Naive thymus-derived CD4-positive, alpha-beta T cell (primary cell): ENCODE results near the gene COL24A1. TPM values are rescaled to one million over a fixed set of nuclear protein-coding genes. Genes with fewer than 3 reads are reported as not detected.

ENCODE experiments used
- ATAC-seq: fragments of 150-1000 bp; cut with Tn5 transposase; 2 replicates; pipeline ENCODE4 v1.10.0; 2021; ENCODE audit warnings: mild to moderate bottlenecking, moderate library complexity
- CTCF ChIA-PET: fragments of 350-600 bp; sonication (Branson Sonifier 250); formaldehyde crosslinking; loops from one replicate; lab custom pipeline; 2021; ENCODE audit warnings: antibody characterized with exemption; lab: Charles Lee
- POLR2A ChIA-PET: fragments of 350-600 bp; sonication (Branson Sonifier 250); formaldehyde crosslinking; loops from one replicate; lab custom pipeline; 2021; ENCODE audit warnings: antibody characterized with exemption, inconsistent platforms; lab: Charles Lee
- DNase-seq, 9 donors: peaks; one replicate each; pipeline versions ENCODE4 v3.0.0 to v3.0.0-alpha.2; 2020 to 2022; ENCODE audit warnings: mixed read lengths in 1 of 9
- H3K27ac ChIP-seq: one replicate; pipeline ENCODE4 v1.7.0; 2013; ENCODE audit warnings: mild to moderate bottlenecking, low read depth, low read length, moderate library complexity
- H3K27me3 ChIP-seq, 2 donors: one replicate each; pipeline ENCODE4 v1.7.0; 2013; ENCODE audit warnings: low read length in 2 of 2, mild to moderate bottlenecking in 2 of 2, moderate library complexity in 2 of 2; ENCODE audit not compliant: control insufficient read depth in 2 of 2, insufficient read depth in 2 of 2
- H3K36me3 ChIP-seq, 3 experiments: 1 replicate in 2 of 3; 2 replicates in 1 of 3; pipeline ENCODE4 v1.7.0; 2013; ENCODE audit warnings: low read length in 3 of 3, mild to moderate bottlenecking in 3 of 3, moderate library complexity in 1 of 3; ENCODE audit not compliant: insufficient read depth in 3 of 3, control insufficient read depth in 2 of 3
- H3K4me1 ChIP-seq, 2 donors: one replicate each; pipeline ENCODE4 v1.7.0; 2013; ENCODE audit warnings: low read length in 2 of 2, mild to moderate bottlenecking in 2 of 2, moderate library complexity in 1 of 2; ENCODE audit not compliant: control insufficient read depth in 2 of 2, insufficient read depth in 2 of 2
- H3K4me3 ChIP-seq: 2 replicates; pipeline ENCODE4 v1.7.0; 2013; ENCODE audit warnings: mild to moderate bottlenecking, low read length
- H3K9me3 ChIP-seq, 3 experiments: 1 replicate in 2 of 3; 2 replicates in 1 of 3; pipeline ENCODE4 v1.7.0; 2013; ENCODE audit warnings: low read length in 3 of 3; ENCODE audit not compliant: control insufficient read depth in 2 of 3
- H3K27ac Mint-ChIP-seq, 9 donors: one replicate each; pipeline ENCODE4 v1.8.0; 2020 to 2022; ENCODE audit warnings: mixed read lengths in 9 of 9, mild to moderate bottlenecking in 8 of 9, moderate library complexity in 5 of 9, inconsistent platforms in 2 of 9
- H3K27me3 Mint-ChIP-seq, 5 donors: one replicate each; pipeline ENCODE4 v1.8.0; 2021 to 2022; ENCODE audit warnings: mixed read lengths in 5 of 5, mild to moderate bottlenecking in 1 of 5
- H3K36me3 Mint-ChIP-seq, 5 donors: one replicate each; pipeline ENCODE4 v1.8.0; 2020 to 2022; ENCODE audit warnings: mixed read lengths in 5 of 5, mild to moderate bottlenecking in 3 of 5, inconsistent platforms in 1 of 5
- H3K4me1 Mint-ChIP-seq, 7 donors: one replicate each; pipeline ENCODE4 v1.8.0; 2020 to 2022; ENCODE audit warnings: mixed read lengths in 7 of 7, mild to moderate bottlenecking in 3 of 7, inconsistent platforms in 1 of 7
- H3K4me3 Mint-ChIP-seq, 10 donors: one replicate each; pipeline ENCODE4 v1.8.0; 2020 to 2022; ENCODE audit warnings: mild to moderate bottlenecking in 10 of 10, mixed read lengths in 10 of 10, moderate library complexity in 6 of 10, inconsistent platforms in 2 of 10
- H3K9me3 Mint-ChIP-seq, 11 donors: one replicate each; pipeline ENCODE4 v1.8.0; 2020 to 2022; ENCODE audit warnings: mixed read lengths in 11 of 11, mild to moderate bottlenecking in 4 of 11, inconsistent platforms in 1 of 11, moderate library complexity in 1 of 11
- intact Hi-C, 2 donors: fragments of 100-400 bp; cut with micrococcal nuclease; formaldehyde crosslinking; loops; one replicate each; pipeline ENCODE4 v1.15.1; 2023
- polyA plus RNA-seq, 2 donors: library from polyadenylated mRNA; unstranded; fragments of 300-500 nt; fragmentation: Illumina TruSeq; gene quantifications; one replicate each; pipeline ENCODE4 v1.2.3, GENCODE V29; 2021
- total RNA-seq, 6 experiments: library from RNA in 5 of 6; stranded (reverse) in 5 of 6; gene quantifications; 1 replicate in 5 of 6; 2 replicates in 1 of 6; pipeline ENCODE4 v1.2.3 and lab custom pipeline; 2021 to 2026

COL24A1 gene
- total and polyA plus RNA-seq, 7 experiments from 2014 or later: 0.40 to 1.5 TPM; not detected in 5

DNA sequence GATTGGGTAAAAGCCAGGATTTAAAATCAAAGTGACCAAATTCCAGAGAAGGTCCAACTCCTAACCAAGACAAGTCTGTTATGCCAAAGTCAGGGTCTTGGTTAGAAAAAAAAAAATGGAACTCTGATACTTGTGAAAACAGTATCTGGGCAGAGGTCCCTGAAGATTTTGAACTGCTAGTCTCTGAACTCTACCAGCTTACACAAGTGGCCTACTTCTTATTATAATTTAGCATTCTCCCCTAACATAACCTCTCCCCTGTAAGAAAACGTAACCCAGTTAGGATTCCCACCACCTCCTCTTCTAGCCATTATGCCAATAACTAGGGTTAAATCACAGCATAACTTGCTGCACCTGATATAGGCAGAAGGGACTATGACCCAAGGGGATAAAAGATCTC, 220.5 kb downstream of the COL24A1 start:
- no peaks in the 10 kb centered on the region for H3K36me3 Mint-ChIP-seq
- Histone ChIP-seq H3K36me3 (no peaks in the 10 kb centered on the region), H3K4me1 (no peaks in the 10 kb centered on the region), H3K27ac (no peak overlapping the region), H3K4me3 (no peak overlapping the region), H3K9me3 (no peaks in the 10 kb centered on the region), H3K27me3 (no peaks in the 10 kb centered on the region)
- peaks cover 0 to 4% (median 0%) of the 10 kb centered on the region in 11 donors for H3K9me3 Mint-ChIP-seq
- no peak overlapping the region for H3K27ac Mint-ChIP-seq
- intact Hi-C loops: no loop called here
- ChIA-PET POLR2A (no interaction called here), CTCF (no interaction called here)
- no peak for DNase-seq
- H3K4me3 Mint-ChIP-seq: no peak overlapping the region
- no peak for ATAC-seq
- H3K27me3 Mint-ChIP-seq: no peaks in the 10 kb centered on the region
- peaks cover 0 to 1% (median 0%) of the 10 kb centered on the region in 7 donors for H3K4me1 Mint-ChIP-seq

- DNase-seq (no peak), ATAC-seq (no peak)
- Mint-ChIP-seq H3K9me3 (peaks cover 0 to 4% (median 0%) of the 10 kb centered on the region in 11 donors), H3K27me3 (no peaks in the 10 kb centered on the region), H3K4me1 (peaks cover 0 to 1% (median 0%) of the 10 kb centered on the region in 7 donors), H3K27ac (no peak overlapping the region), H3K36me3 (no peaks in the 10 kb centered on the region), H3K4me3 (no peak overlapping the region)
- H3K4me3 ChIP-seq: no peak overlapping the region
- H3K4me1 ChIP-seq: no peaks in the 10 kb centered on the region
- intact Hi-C loops: no loop called here
- ChIA-PET CTCF (no interaction called here), POLR2A (no interaction called here)
- H3K27me3 ChIP-seq: no peaks in the 10 kb centered on the region
- no peaks in the 10 kb centered on the region for H3K36me3 ChIP-seq
- no peak overlapping the region for H3K27ac ChIP-seq
- no peaks in the 10 kb centered on the region for H3K9me3 ChIP-seq
Observed at GRCh38 chr1:85935234-85935633, 221.3 kb downstream of the COL24A1 start.

GRCh38 chr1:85934516-85934915, 222.1 kb downstream of the COL24A1 start:
- CTCF ChIA-PET: no interaction called here
- H3K27ac Mint-ChIP-seq: no peak overlapping the region

DNA sequence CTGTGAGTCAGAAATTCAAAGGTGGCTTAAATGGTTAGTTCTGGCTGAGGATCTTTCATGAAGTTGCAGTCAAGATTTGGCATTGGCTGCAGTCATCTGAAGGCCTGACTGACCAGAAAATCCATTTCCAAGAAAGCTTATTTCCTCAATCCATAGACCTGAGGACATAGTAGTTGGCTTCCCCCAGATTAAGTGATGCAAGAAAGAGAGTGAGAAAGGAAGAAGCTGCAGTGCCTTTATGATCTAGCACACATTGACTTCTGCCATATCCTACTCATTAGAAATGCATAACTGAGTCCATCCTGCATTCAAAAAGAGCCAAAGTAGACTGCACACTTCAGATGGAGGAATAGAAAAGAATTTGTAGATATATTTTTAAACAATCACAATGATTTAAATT, 222.6 kb downstream of the COL24A1 start:
- Histone ChIP-seq H3K36me3 (no peaks in the 10 kb centered on the region), H3K4me1 (no peaks in the 10 kb centered on the region), H3K27ac (no peak overlapping the region), H3K4me3 (no peak overlapping the region), H3K27me3 (no peaks in the 10 kb centered on the region), H3K9me3 (no peaks in the 10 kb centered on the region)
- CTCF ChIA-PET: no interaction called here
- POLR2A ChIA-PET: no interaction called here
- Mint-ChIP-seq H3K4me3 (no peak overlapping the region), H3K27me3 (no peaks in the 10 kb centered on the region), H3K4me1 (peaks cover 0 to 1% (median 0%) of the 10 kb centered on the region in 7 donors), H3K36me3 (no peaks in the 10 kb centered on the region), H3K9me3 (peaks cover 0 to 4% (median 0%) of the 10 kb centered on the region in 11 donors), H3K27ac (no peak overlapping the region)
- no peak for ATAC-seq
- DNase-seq: no peak
- intact Hi-C loops: no loop called here

More at GRCh38 chr1:85934516-85934915, 222.1 kb downstream of the COL24A1 start:
- POLR2A ChIA-PET: no interaction called here
- ATAC-seq (no peak), DNase-seq (no peak)
- Mint-ChIP-seq H3K36me3 (no peaks in the 10 kb centered on the region), H3K4me1 (peaks cover 0 to 1% (median 0%) of the 10 kb centered on the region in 7 donors), H3K9me3 (peaks cover 0 to 4% (median 0%) of the 10 kb centered on the region in 11 donors), H3K27me3 (no peaks in the 10 kb centered on the region), H3K4me3 (no peak overlapping the region)
- no peaks in the 10 kb centered on the region for H3K27me3 ChIP-seq
- no peaks in the 10 kb centered on the region for H3K4me1 ChIP-seq
- intact Hi-C loops: no loop called here
- no peaks in the 10 kb centered on the region for H3K36me3 ChIP-seq
- no peaks in the 10 kb centered on the region for H3K9me3 ChIP-seq
- no peak overlapping the region for H3K4me3 ChIP-seq
- H3K27ac ChIP-seq: no peak overlapping the region

- no peak overlapping the region for H3K4me3 ChIP-seq
- CTCF ChIA-PET: no interaction called here
- no peak overlapping the region for H3K27ac Mint-ChIP-seq
- no peaks in the 10 kb centered on the region for H3K9me3 ChIP-seq
- H3K27me3 ChIP-seq: no peaks in the 10 kb centered on the region
- no peak overlapping the region for H3K27ac ChIP-seq
- H3K27me3 Mint-ChIP-seq: no peaks in the 10 kb centered on the region
- intact Hi-C loops: no loop called here
- POLR2A ChIA-PET: no interaction called here
- H3K4me1 Mint-ChIP-seq: peaks cover 0 to 2% (median 0%) of the 10 kb centered on the region in 7 donors
- no peak overlapping the region for H3K4me3 Mint-ChIP-seq
- ATAC-seq (no peak), DNase-seq (no peak)
- H3K36me3 Mint-ChIP-seq: no peaks in the 10 kb centered on the region
- H3K36me3 ChIP-seq: no peaks in the 10 kb centered on the region
- H3K9me3 Mint-ChIP-seq: no peaks in the 10 kb centered on the region
- no peaks in the 10 kb centered on the region for H3K4me1 ChIP-seq
Observed at GRCh38 chr1:85911742-85912141, 244.8 kb downstream of the COL24A1 start.

- peaks cover 0 to 6% (median 0%) of the 10 kb centered on the region in 11 donors for H3K9me3 Mint-ChIP-seq
- DNase-seq (no peak), ATAC-seq (no peak)
- Histone ChIP-seq H3K9me3 (no peaks in the 10 kb centered on the region), H3K4me3 (no peak overlapping the region), H3K27ac (no peak overlapping the region), H3K4me1 (no peaks in the 10 kb centered on the region), H3K36me3 (no peaks in the 10 kb centered on the region), H3K27me3 (no peaks in the 10 kb centered on the region)
- H3K27ac Mint-ChIP-seq: no peak overlapping the region
- POLR2A ChIA-PET: no interaction called here
- no peak overlapping the region for H3K4me3 Mint-ChIP-seq
- H3K27me3 Mint-ChIP-seq: peaks cover 0 to 4% (median 0%) of the 10 kb centered on the region in 5 donors
- CTCF ChIA-PET: no interaction called here
- intact Hi-C loops: no loop called here
- no peaks in the 10 kb centered on the region for H3K36me3 Mint-ChIP-seq
- no peaks in the 10 kb centered on the region for H3K4me1 Mint-ChIP-seq
Observed at GRCh38 chr1:85900921-85901320, 255.7 kb downstream of the COL24A1 start.

- no peak for ATAC-seq
Observed at GRCh38 chr1:85898861-85899260, 257.7 kb downstream of the COL24A1 start.

More at GRCh38 chr1:85898861-85899260, 257.7 kb downstream of the COL24A1 start:
- POLR2A ChIA-PET: no interaction called here
- intact Hi-C loops: no loop called here
- Histone ChIP-seq H3K27ac (no peak overlapping the region), H3K4me1 (no peaks in the 10 kb centered on the region), H3K36me3 (no peaks in the 10 kb centered on the region), H3K27me3 (no peaks in the 10 kb centered on the region), H3K9me3 (no peaks in the 10 kb centered on the region), H3K4me3 (no peak overlapping the region)
- H3K27ac Mint-ChIP-seq: no peak overlapping the region
- no peak for DNase-seq
- H3K4me1 Mint-ChIP-seq: no peaks in the 10 kb centered on the region
- peaks cover 0 to 6% (median 0%) of the 10 kb centered on the region in 11 donors for H3K9me3 Mint-ChIP-seq
- CTCF ChIA-PET: no interaction called here
- peaks cover 0 to 4% (median 0%) of the 10 kb centered on the region in 5 donors for H3K27me3 Mint-ChIP-seq
- H3K4me3 Mint-ChIP-seq: no peak overlapping the region
- H3K36me3 Mint-ChIP-seq: no peaks in the 10 kb centered on the region
